Neural cell (in vitro differentiated cells): ENCODE data around the gene GPR62.

Experiments
- CTCF ChIP-seq: fragments of 450-650 bp; IDR thresholded peaks from 2 replicates; pipeline ENCODE4 v1.5.1; 2014; ENCODE audit warnings: antibody characterized with exemption, mild to moderate bottlenecking, moderate library complexity; ENCODE audit not compliant: poor library complexity, severe bottlenecking
- EZH2 ChIP-seq: fragments of 200-600, 300-800 bp; shearing (Covaris generic), sonication (generic); IDR thresholded peaks from 2 replicates; pipeline ENCODE4 v1.6.1; 2014; ENCODE audit warnings: antibody characterized with exemption, low read length, borderline replicate concordance, mild to moderate bottlenecking; ENCODE audit not compliant: insufficient read depth, poor library complexity, severe bottlenecking
- POLR2AphosphoS5 ChIP-seq: IDR thresholded peaks from 2 replicates; pipeline ENCODE4 v1.6.1; 2012
- SMC3 ChIP-seq: fragments of 450-650 bp; conservative IDR thresholded peaks from 2 replicates; pipeline ENCODE4 v1.6.1; 2014; ENCODE audit warnings: antibody characterized with exemption, mild to moderate bottlenecking, moderate library complexity; ENCODE audit not compliant: poor library complexity

DNA sequence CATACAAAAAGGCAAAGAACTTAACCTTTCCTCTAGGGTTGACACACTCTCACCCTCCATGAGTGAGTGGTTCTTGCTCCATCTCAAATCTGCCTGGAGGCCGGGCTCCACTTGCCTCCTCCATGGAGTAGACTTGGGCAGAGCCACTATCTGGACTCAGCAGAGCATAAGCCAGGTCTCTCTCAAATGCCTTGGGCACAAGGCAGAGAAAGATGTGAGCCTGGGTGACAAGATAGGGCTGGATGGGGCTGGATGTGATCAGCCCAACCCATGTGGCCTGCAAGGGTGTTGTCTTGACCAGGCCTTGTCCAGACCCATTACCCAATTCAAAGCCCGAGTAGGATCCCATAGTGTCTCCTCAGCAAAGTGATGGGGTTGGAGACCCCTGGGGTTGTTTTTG, 44.7 kb downstream of the GPR62 start:
- TF ChIP-seq CTCF (no peak), SMC3 (no peak), POLR2AphosphoS5 (no peak), EZH2 (no peak)
